HEK293T (cell line): Measurements from ENCODE around the gene LRRC36.

ENCODE experiments used
- ARNT ChIP-seq: fragments of 450-650 bp; IDR thresholded peaks from 2 replicates; pipeline ENCODE4 v1.6.1; 2017; ENCODE audit warnings: mild to moderate bottlenecking
- CTBP1 ChIP-seq: fragments of 450-650 bp; IDR thresholded peaks from 2 replicates; pipeline ENCODE4 v1.6.1; 2016; ENCODE audit warnings: borderline replicate concordance
- ELF4 ChIP-seq: fragments of 450-650 bp; IDR thresholded peaks from 2 replicates; pipeline ENCODE4 v1.6.1; 2017; ENCODE audit warnings: antibody characterized with exemption
- FOXA1 ChIP-seq: fragments of 450-650 bp; IDR thresholded peaks from 2 replicates; pipeline ENCODE4 v1.6.1; 2016; ENCODE audit warnings: mild to moderate bottlenecking
- TARDBP ChIP-seq: fragments of 450-650 bp; IDR thresholded peaks from 2 replicates; pipeline ENCODE4 v1.6.1; 2016
- ZNF384 ChIP-seq: fragments of 450-650 bp; IDR thresholded peaks from 2 replicates; pipeline ENCODE4 v1.6.1; 2016

- no peak for TF ChIP-seq CTBP1
- no peak for TF ChIP-seq FOXA1
- no peak for TF ChIP-seq ARNT
- TF ChIP-seq ELF4 = no peak
- no peak for TF ChIP-seq ZNF384
- no peak for TF ChIP-seq TARDBP
These were observed 67.2 kb downstream of the LRRC36 start for GRCh38 chr16:67393788-67394154.
